ENCODE results near the gene ANK3. TPM values are rescaled to one million over a fixed set of nuclear protein-coding genes. Genes with fewer than 3 reads are reported as not detected.

ANK3 gene
- total RNA-seq, 8 experiments from 2014 or later, result 8.1 to 191 (median 78.3) TPM

DNA sequence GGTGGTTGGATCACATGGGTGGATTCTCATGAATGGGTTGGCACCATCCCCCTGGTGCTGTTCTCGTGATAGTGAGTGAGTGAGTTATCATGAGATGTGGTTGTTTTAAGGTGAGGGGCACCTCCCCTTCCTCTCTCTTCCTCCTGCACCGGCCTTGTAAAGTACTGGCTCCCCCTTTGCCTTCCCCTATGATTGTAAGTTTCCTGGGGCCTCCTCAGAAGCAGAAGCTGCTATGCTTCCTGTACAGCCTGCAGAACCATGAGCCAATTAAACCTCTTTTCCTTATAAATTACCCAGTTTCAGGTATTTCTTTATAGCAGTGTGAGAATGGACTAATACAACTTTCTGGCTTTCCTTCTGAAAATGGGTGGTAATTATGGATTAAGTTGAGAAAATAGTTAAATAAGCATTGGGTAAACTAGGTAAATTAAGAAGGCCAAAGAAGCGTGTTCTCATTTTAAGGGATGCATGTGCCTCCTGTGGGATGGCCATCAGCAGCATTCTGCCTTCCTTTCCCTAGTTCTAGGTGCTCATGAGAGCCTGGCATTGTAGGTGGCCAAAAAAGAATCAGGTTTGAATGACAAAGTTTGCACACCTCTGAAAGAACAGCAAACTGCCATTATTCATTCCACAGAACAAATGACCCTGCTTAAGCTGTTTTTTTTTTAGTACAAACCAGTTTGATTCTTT, 242.0 kb downstream of the ANK3 start:
- no peak for ATAC-seq (replicated peaks in 6 of 8)
- Histone ChIP-seq H3K4me3 (no peak overlapping the region), H3K4me1 (replicated peaks in 1 of 2) (no peaks in the 10 kb centered on the region), H3K27ac (no peak overlapping the region)
- 83 to 100% (median 94%) methylated on average over 1 to 3 of the region's 3 CpGs; no CpG with 5 or more reads in 5 of the 10 experiments for WGBS, 10 experiments
- in situ Hi-C loops (cut with MboI; ENCODE audit: low pct_unique_long_range_greater_than_20kb in 2 of 9, low sequenced_read_pairs in 9 of 9, unreplicated experiment in 9 of 9), result no loop called here

DNA sequence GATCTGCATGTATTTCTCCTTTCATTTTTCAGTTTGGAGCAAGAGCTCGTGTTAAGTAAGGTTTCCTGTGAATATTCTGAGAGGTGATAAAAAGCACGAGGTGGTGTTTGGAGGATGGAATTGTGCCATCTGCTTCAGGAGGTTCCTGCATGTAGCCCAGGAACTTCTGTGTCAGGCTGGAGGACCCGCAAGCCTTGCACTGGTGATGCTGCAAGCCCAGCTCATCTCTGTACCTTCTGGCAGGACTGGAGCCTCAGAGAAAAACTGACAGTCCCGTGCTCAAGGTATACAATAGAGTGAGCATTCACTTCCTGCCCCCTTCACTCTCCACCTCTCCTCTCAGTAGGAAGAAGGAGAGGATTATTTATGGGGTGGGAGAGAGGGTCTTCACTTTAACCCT, 242.7 kb downstream of the ANK3 start:
- H3K4me1 ChIP-seq (replicated peaks in 1 of 2), result no peaks in the 10 kb centered on the region
- in situ Hi-C loops (cut with MboI; ENCODE audit: low pct_unique_long_range_greater_than_20kb in 2 of 9, low sequenced_read_pairs in 9 of 9, unreplicated experiment in 9 of 9), result no loop called here
- H3K27ac ChIP-seq, result no peak overlapping the region
- no peak for ATAC-seq (replicated peaks in 6 of 8)
- 37 to 100% (median 80%) methylated on average over 1 to 4 of the region's 4 CpGs; no CpG with 5 or more reads in 2 of the 10 experiments for WGBS, 10 experiments
- no peak overlapping the region for H3K4me3 ChIP-seq

DNA sequence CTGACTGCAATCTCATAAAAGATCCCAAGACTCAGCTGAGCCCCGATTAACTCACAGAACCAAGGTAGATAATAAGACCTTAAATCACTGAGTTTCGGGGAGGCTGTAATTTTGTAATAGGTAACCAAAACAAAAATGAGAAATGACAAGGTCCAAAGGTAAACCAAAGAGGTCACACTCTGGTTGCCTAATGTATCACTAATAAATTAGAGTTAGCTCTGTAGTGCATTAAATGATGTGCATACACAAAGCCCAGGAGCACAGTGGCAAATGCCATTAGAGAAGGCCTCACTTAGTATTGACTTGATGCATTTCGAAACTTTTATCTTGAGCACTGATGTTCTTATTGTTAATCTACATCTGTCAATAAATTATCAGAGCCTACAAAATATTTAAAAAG, 245.6 kb downstream of the ANK3 start:
- H3K4me3 ChIP-seq, result no peak overlapping the region
- peaks cover 6 to 10% of the 10 kb centered on the region in 2 donors for H3K4me1 ChIP-seq (replicated peaks in 1 of 2)
- in situ Hi-C loops (cut with MboI; ENCODE audit: low pct_unique_long_range_greater_than_20kb in 2 of 9, low sequenced_read_pairs in 9 of 9, unreplicated experiment in 9 of 9), result no loop called here
- 74 to 100% (median 94%) methylated on average over 1 to 3 of the region's 3 CpGs for WGBS, 10 experiments
- no peak for ATAC-seq (replicated peaks in 6 of 8)
- H3K27ac ChIP-seq, result no peak overlapping the region

DNA sequence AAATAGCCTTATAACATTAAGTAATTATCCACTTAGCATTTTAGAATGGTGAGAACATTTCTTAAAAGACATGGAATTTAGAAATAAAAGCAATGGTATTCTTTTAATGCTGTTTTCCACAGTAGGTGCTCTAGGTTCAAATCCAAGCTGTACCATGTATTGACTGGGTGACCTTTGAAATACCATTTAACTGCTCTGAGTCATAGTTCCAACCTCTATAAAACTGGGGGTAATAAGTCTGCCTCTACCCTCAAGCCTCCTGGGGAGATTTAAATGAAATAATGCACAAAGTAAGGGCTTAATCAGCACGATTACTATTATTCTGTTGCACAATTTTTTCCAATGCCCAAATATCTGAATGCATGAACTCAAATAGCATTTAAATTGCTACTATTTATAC, 246.9 kb downstream of the ANK3 start:
- ATAC-seq (replicated peaks in 6 of 8), result no peak
- Histone ChIP-seq H3K4me1 (replicated peaks in 1 of 2) (peaks cover 9 to 10% of the 10 kb centered on the region in 2 donors), H3K4me3 (no peak overlapping the region), H3K27ac (no peak overlapping the region)
- in situ Hi-C loops (cut with MboI; ENCODE audit: low pct_unique_long_range_greater_than_20kb in 2 of 9, low sequenced_read_pairs in 9 of 9, unreplicated experiment in 9 of 9), result no loop called here
- WGBS, 10 experiments, result 20 to 100% (median 80%) methylated on average over 1 of the region's 1 CpG; no CpG with 5 or more reads in 4 of the 10 experiments

DNA sequence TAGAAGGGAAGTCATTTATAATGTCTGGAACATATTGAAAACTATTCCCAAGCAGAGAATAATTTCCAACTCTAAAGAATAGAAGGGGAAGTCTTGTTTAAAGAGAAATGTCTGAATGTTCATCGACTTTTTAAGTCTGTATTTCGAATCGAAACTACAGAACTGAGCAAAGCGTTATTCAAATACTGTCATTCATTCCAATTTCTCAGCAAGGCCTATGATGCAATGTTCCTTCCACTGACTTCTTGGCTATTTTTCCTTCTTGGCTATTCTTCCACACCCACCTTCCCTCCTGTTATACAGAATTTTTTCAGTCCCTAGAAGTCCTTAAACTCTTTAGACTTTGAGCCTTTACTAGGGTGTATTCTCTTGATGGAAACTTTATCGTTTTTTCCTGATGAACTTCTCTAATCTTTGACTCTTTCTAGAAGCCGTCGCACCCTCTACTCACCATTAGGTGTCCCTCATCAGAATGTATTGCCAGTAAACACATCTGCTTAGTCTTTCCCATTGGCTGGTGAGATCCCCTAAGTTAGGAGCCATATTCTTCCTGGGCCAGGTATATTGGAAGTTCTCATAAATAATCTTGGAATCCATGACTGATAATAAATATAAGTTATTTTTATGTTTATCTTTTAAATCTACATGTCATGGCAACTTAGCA, 247.6 kb downstream of the ANK3 start:
- no peak overlapping the region for H3K27ac ChIP-seq
- in situ Hi-C loops (cut with MboI; ENCODE audit: low pct_unique_long_range_greater_than_20kb in 2 of 9, low sequenced_read_pairs in 9 of 9, unreplicated experiment in 9 of 9), result no loop called here
- no peak overlapping the region for H3K4me3 ChIP-seq
- ATAC-seq (replicated peaks in 6 of 8), result no peak
- 83 to 100% (median 95%) methylated on average over 1 to 7 of the region's 7 CpGs for WGBS, 10 experiments
- H3K4me1 ChIP-seq (replicated peaks in 1 of 2), result peaks cover 9 to 10% of the 10 kb centered on the region in 2 donors

DNA sequence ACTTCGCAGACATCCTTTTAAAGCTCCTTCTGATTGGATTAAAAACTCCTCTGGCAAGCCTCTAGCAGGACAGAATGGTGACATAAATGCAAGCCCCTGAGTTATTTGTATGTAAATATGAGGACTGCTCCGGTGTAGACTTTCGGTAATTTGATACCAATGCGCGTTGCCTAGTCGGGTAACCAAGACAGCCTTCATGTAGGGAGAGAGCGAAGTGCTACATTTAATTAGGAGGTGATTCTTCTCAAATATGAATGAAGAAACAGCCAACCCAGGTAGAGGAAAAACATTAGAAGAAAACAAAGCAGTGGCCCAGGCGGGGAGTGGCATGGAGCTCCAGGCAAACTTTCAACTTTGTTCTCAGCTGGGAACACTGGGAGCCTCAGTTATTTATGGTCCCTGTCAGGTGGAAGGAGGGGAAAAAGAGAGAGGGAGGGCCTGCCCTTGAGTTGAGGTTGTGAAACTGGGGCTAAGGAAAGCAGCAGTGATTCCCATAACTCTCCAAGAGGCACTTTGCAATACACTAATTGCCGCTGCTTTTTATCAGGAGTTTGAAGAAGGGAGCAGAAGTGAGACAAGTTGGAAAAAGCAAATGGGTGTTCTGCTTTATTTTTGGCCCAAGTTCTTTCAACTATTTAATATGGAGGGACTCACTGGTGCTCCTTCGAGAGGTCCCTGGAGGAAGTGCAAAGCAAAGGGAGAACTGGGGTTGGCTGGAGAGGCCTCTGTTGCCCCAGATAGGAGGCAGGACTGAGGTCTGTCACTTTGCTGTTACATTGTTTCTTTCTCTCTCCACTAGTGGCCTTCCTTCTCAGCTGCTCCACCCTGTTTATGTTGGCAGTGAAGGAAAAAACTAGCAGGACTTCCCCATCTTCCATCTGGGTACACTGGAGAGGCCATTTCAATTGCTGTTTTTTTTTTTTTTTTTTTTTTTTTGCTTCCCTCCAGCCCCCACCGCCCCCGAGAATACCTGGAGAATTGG, 248.7 kb downstream of the ANK3 start:
- ATAC-seq (replicated peaks in 6 of 8), result peak; percentile 73 to 96 (median 94)
- Histone ChIP-seq H3K4me3 (peak overlapping the region; percentile 29 to 45 (median 40)), H3K27ac (peak overlapping the region; percentile 52 to 74), H3K4me1 (replicated peaks in 1 of 2) (peaks cover 9 to 10% of the 10 kb centered on the region in 2 donors)
- WGBS, 10 experiments, result 4 to 81% (median 30%) methylated on average over 2 to 9 of the region's 12 CpGs
- in situ Hi-C loops (cut with MboI; ENCODE audit: low pct_unique_long_range_greater_than_20kb in 2 of 9, low sequenced_read_pairs in 9 of 9, unreplicated experiment in 9 of 9), result no loop called here

DNA sequence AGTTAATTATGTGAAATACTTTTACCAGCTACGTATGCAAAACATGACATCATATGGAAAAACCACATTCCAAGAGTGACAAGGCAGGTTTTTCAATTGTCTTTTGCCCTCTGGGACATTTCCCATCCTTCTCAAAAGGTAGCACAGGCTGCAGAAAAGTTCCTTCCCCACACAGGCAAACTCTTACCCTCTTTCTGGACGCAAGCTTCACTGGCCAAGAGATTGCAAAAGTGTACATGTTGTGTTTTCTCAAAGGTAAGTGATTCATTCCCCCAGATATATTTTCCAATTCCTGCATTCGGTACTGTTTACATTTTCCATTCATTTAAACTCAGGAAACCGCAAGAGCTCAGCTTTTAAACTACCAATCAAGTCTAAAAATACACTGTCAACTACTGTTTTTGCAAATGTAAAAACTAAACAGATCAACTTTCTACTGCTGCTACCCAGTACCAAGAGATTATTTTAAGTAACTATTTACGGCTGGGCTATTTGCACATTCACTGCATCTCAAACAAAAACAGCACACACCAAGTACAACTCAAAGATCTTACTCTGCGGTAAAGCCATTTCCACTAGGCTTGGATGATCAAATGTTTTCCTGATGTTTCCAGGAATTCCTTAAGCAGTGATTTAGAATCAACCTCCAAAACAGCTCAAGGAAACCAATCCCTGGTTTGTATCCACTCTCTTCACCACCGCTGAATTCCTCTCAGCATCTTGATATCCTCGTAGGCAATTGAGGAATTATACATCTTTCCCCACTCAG, 249.7 kb downstream of the ANK3 start:
- H3K27ac ChIP-seq, result peak overlapping the region in 1 of 2 donors; percentile 74
- peaks cover 9 to 10% of the 10 kb centered on the region in 2 donors for H3K4me1 ChIP-seq (replicated peaks in 1 of 2)
- H3K4me3 ChIP-seq, result peak overlapping the region; percentile 29 to 45 (median 40)
- in situ Hi-C loops (cut with MboI; ENCODE audit: low pct_unique_long_range_greater_than_20kb in 2 of 9, low sequenced_read_pairs in 9 of 9, unreplicated experiment in 9 of 9), result no loop called here
- WGBS, 10 experiments, result 0 to 23% (median 4%) methylated on average over 1 to 8 of the region's 8 CpGs
- ATAC-seq (replicated peaks in 6 of 8), result peak; percentile 23 to 65 (median 30)

DNA sequence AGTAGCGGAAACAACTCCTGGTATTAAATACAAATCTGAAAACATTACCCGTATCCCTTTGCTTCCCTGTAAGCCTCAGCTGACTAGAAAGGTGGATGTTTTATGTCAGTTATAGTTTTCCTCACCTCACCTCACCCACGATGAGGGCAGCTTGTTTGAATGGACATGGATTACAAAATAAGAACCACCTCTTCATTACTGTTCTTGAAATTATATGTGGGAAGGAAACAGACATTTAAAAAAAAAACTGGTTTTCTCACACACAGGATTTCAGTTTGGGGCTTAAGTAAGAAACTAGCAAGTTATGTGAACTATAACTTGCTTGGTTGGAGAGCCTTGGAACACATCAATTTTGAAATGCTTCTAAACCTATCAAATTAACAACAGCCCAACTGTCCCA, 250.4 kb downstream of the ANK3 start:
- in situ Hi-C loops (cut with MboI; ENCODE audit: low pct_unique_long_range_greater_than_20kb in 2 of 9, low sequenced_read_pairs in 9 of 9, unreplicated experiment in 9 of 9), result no loop called here
- peak overlapping the region in 4 of 5 donors; percentile 38 to 45 (median 42) for H3K4me3 ChIP-seq
- H3K4me1 ChIP-seq (replicated peaks in 1 of 2), result peaks cover 9 to 10% of the 10 kb centered on the region in 2 donors
- WGBS, 10 experiments, result 30 to 73% (median 48%) methylated on average over 2 to 3 of the region's 3 CpGs; no CpG with 5 or more reads in 1 of the 10 experiments
- no peak for ATAC-seq (replicated peaks in 6 of 8)
- peak overlapping the region in 1 of 2 donors; percentile 21 for H3K27ac ChIP-seq

DNA sequence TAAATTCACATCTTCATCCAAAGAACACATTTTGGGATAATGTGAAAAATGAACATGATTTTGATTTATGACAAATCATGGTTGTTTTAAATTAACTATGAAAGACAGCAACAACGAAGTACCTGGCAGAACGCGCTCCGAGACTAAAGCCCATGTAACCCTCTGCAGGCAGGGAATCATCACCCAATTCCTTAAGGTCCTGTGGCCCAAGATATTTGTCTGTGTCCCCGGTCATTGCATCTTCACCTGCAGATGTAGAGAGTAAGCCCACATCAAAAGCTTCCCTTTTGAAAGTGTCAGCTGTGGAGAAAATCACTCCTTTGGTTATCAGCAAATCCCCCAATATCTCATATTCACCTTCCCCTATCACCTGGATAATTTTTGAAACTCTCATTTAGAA, 250.8 kb downstream of the ANK3 start:
- no peak for ATAC-seq (replicated peaks in 6 of 8)
- H3K27ac ChIP-seq, result peak overlapping the region in 1 of 2 donors; percentile 21
- in situ Hi-C loops (cut with MboI; ENCODE audit: low pct_unique_long_range_greater_than_20kb in 2 of 9, low sequenced_read_pairs in 9 of 9, unreplicated experiment in 9 of 9), result no loop called here
- WGBS, 10 experiments, result 33 to 100% (median 73%) methylated on average over 1 to 5 of the region's 5 CpGs; no CpG with 5 or more reads in 2 of the 10 experiments
- H3K4me1 ChIP-seq (replicated peaks in 1 of 2), result peaks cover 9 to 10% of the 10 kb centered on the region in 2 donors
- peak overlapping the region in 4 of 5 donors; percentile 38 to 45 (median 42) for H3K4me3 ChIP-seq

DNA sequence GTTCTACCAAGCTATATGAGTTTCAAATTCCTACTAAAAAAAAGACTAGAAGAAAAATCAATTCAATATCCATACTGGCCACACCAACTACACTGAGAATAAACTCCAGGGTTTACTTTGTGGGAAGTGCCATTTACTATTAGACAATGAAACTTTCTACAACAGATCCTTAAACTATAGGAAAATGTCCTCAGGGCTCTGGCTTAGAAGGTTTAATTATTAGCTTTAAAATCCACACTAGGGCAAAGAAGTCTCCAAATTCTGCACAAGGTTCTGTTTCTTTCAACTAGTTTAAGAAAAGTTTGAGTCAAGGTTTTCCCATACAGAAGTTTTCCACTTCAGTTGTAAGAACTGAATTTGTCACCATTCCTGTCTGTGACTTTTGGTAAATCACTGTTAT, 251.6 kb downstream of the ANK3 start:
- no peak for ATAC-seq (replicated peaks in 6 of 8)
- Histone ChIP-seq H3K4me1 (replicated peaks in 1 of 2) (peaks cover 9 to 10% of the 10 kb centered on the region in 2 donors), H3K4me3 (no peak overlapping the region), H3K27ac (no peak overlapping the region)
- in situ Hi-C loops (cut with MboI; ENCODE audit: low pct_unique_long_range_greater_than_20kb in 2 of 9, low sequenced_read_pairs in 9 of 9, unreplicated experiment in 9 of 9), result no loop called here

DNA sequence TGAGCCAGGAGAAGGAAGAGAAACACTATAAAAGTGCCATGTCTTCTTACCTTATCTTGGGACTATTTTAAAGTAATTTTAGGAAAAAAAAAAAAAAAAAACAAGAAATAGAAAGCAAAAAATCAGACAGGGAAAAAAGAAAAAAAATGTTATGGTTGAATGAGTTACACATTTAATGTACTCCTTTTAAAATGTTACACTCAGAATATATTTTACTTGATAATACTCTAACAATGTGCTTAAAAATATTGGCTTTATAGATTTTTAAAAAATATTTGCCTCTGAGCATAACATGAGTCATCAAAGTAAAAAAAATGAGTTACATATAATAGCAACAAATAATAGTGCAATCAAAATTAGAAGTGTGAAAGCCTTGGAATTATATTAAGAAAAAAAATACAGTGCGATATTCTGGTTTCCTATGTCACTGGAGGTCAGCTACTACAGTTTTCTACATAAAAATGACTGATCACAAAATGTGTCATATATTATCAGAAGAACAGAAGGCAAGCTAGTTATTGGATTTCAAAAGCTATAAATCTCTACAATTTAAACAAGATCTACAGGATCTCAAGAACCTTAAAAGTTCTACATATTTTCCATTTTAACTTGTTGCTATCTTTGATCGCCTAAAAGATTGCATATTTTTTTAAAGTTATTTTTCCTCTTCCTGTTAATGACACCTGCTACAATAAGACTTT, 252.2 kb downstream of the ANK3 start:
- Histone ChIP-seq H3K27ac (no peak overlapping the region), H3K4me1 (replicated peaks in 1 of 2) (peaks cover 9 to 10% of the 10 kb centered on the region in 2 donors), H3K4me3 (no peak overlapping the region)
- no peak for ATAC-seq (replicated peaks in 6 of 8)
- in situ Hi-C loops (cut with MboI; ENCODE audit: low pct_unique_long_range_greater_than_20kb in 2 of 9, low sequenced_read_pairs in 9 of 9, unreplicated experiment in 9 of 9), result no loop called here
- 67 to 100% (median 93%) methylated on average over 2 of the region's 2 CpGs for WGBS, 10 experiments

DNA sequence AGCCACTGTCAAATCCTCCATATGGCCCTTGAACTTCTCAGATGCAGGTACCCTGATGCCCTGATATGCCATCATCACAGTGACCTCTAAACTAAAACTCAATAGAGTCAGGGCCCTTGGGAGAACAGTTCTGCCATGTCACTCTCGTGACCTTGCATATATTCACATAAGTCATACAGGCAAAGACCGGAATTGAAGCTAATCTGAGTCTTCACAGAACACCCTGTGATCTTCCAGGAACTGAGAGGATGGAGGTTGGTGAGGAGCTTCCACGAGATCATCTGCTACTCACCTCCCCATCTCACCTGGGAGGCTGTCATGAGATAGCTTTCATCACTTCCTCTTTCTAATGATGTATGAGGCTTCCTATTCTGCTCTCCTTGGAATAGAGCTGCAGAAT, 254.7 kb downstream of the ANK3 start:
- in situ Hi-C loops (cut with MboI; ENCODE audit: low pct_unique_long_range_greater_than_20kb in 2 of 9, low sequenced_read_pairs in 9 of 9, unreplicated experiment in 9 of 9), result no loop called here
- Histone ChIP-seq H3K4me3 (no peak overlapping the region), H3K27ac (no peak overlapping the region), H3K4me1 (replicated peaks in 1 of 2) (peaks cover 0 to 5% of the 10 kb centered on the region in 2 donors)
- 67 to 100% (median 83%) methylated on average over 1 to 3 of the region's 3 CpGs; no CpG with 5 or more reads in 3 of the 10 experiments for WGBS, 10 experiments
- ATAC-seq (replicated peaks in 6 of 8), result no peak
